ENCODE results near the gene ERMARD. TPM values are rescaled to one million over a fixed set of nuclear protein-coding genes. Genes with fewer than 3 reads are reported as not detected.

The ERMARD gene
- total and polyA plus RNA-seq, 2 donors (not counting 3 experiments of a cell fraction or from before 2014, with no cell fraction given), result 23.8 to 36.4 TPM

DNA sequence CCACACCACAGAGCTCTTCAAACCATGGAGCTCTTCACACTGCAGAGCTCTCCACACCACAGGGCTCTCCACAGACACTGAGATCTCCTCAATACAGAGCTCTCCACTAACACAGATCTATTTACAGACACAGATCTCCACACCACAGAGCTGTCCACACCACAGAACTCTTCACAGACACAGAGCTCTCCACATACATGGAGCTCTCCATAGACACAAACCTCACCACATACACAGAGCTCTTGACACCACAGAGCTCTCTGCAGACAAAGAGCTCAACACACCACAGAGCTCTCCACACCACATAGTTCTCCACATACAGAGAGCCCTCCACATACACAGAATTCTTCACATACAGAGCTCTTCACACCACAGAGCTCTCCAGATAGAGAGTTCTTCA lies 53.0 kb downstream of the ERMARD start:
- CTCF ChIA-PET, result interaction anchor here (0.9 to 5.4 kb wide), 5 partner anchors 9 to 713 kb away, joined by 3 to 44 read pairs (median 11); no protein-coding TSS in a partner anchor
- no peak overlapping the region for H3K27ac ChIP-seq (ENCODE audit: insufficient read depth, low read depth, low read length)
- H3K4me2 ChIP-seq (ENCODE audit: insufficient read depth, low read length), result no peak overlapping the region
- no peak overlapping the region for H3K9ac ChIP-seq (replicated peaks; ENCODE audit: extremely low read depth, insufficient read depth, low read length)
- H2AFZ ChIP-seq (ENCODE audit: low read depth, low read length), result no peak overlapping the region
- no peaks in the 10 kb centered on the region for H4K20me1 ChIP-seq (replicated peaks; ENCODE audit: control insufficient read depth, extremely low read depth, insufficient read depth, low read length)
- POLR2A ChIA-PET, result no interaction called here
- no peak overlapping the region for H3K4me3 ChIP-seq (replicated peaks in 1 of 3; ENCODE audit: insufficient read depth in 1 of 3, low read depth in 1 of 3, low read length in 3 of 3)
- H3K9me3 ChIP-seq (replicated peaks; ENCODE audit: control insufficient read depth, insufficient read depth, low read length), result no peaks in the 10 kb centered on the region
- FAIRE-seq (no peak), DNase-seq (ENCODE audit: low read depth, low spot score) (no peak)
- no peaks in the 10 kb centered on the region for H3K36me3 ChIP-seq (ENCODE audit: control insufficient read depth in 2 of 2, extremely low read depth in 1 of 2, insufficient read depth in 2 of 2, low read length in 2 of 2)
- no TSS peak for BruUV-seq (replicated peaks)
- intact Hi-C loops (cut with micrococcal nuclease) (no loop called here), dilution Hi-C loops (cut with MboI; ENCODE audit: extremely low pct_ligation_motif_present, low sequenced_read_pairs) (no loop called here)
- no peaks in the 10 kb centered on the region for H3K79me2 ChIP-seq (ENCODE audit: control insufficient read depth, insufficient read depth, low read length)
- H3K4me1 ChIP-seq (ENCODE audit: control insufficient read depth, extremely low read depth, insufficient read depth, low read length), result no peaks in the 10 kb centered on the region
- no peaks in the 10 kb centered on the region for H3K27me3 ChIP-seq (ENCODE audit: control insufficient read depth in 2 of 2, insufficient read depth in 2 of 2, low read length in 2 of 2)
- no peaks in the 10 kb centered on the region for H3K9me1 ChIP-seq (replicated peaks; ENCODE audit: control insufficient read depth, extremely low read depth, insufficient read depth, low read length)
- no peak for TF ChIP-seq GATA2 (IDR thresholded peaks at IDR 0.05; ENCODE audit: insufficient read depth, insufficient read length, low read depth, low read length)
- no peak for TF ChIP-seq MAX (IDR thresholded peaks at IDR 0.05; ENCODE audit: insufficient read depth, insufficient read length)
- TF ChIP-seq EZH2 (IDR thresholded peaks at IDR 0.05; ENCODE audit: borderline replicate concordance, low read depth, low read length, severe bottlenecking), result no peak
- TF ChIP-seq JUN (IDR thresholded peaks at IDR 0.05; ENCODE audit: borderline replicate concordance, insufficient read depth, insufficient read length, low read depth), result no peak

GRCh38 chr6:169805242-169805838 lies 53.9 kb downstream of the ERMARD start:
- FAIRE-seq (no peak), DNase-seq (ENCODE audit: low read depth, low spot score) (no peak)
- no peak overlapping the region for H3K9ac ChIP-seq (replicated peaks; ENCODE audit: extremely low read depth, insufficient read depth, low read length)
- intact Hi-C loops (cut with micrococcal nuclease) (no loop called here), dilution Hi-C loops (cut with MboI; ENCODE audit: extremely low pct_ligation_motif_present, low sequenced_read_pairs) (no loop called here)
- no peak overlapping the region for H3K4me3 ChIP-seq (replicated peaks in 1 of 3; ENCODE audit: insufficient read depth in 1 of 3, low read depth in 1 of 3, low read length in 3 of 3)
- POLR2A ChIA-PET, result no interaction called here
- no peak overlapping the region for H2AFZ ChIP-seq (ENCODE audit: low read depth, low read length)
- H3K27me3 ChIP-seq (ENCODE audit: control insufficient read depth in 2 of 2, insufficient read depth in 2 of 2, low read length in 2 of 2), result no peaks in the 10 kb centered on the region
- no peaks in the 10 kb centered on the region for H3K4me1 ChIP-seq (ENCODE audit: control insufficient read depth, extremely low read depth, insufficient read depth, low read length)
- CTCF ChIA-PET, result interaction anchor here (0.6 to 5.4 kb wide), 6 partner anchors 10 to 711 kb away, joined by 3 to 44 read pairs (median 3); no protein-coding TSS in a partner anchor
- H3K36me3 ChIP-seq (ENCODE audit: control insufficient read depth in 2 of 2, extremely low read depth in 1 of 2, insufficient read depth in 2 of 2, low read length in 2 of 2), result no peaks in the 10 kb centered on the region
- no peaks in the 10 kb centered on the region for H3K9me1 ChIP-seq (replicated peaks; ENCODE audit: control insufficient read depth, extremely low read depth, insufficient read depth, low read length)
- TF ChIP-seq, protein P1, sequence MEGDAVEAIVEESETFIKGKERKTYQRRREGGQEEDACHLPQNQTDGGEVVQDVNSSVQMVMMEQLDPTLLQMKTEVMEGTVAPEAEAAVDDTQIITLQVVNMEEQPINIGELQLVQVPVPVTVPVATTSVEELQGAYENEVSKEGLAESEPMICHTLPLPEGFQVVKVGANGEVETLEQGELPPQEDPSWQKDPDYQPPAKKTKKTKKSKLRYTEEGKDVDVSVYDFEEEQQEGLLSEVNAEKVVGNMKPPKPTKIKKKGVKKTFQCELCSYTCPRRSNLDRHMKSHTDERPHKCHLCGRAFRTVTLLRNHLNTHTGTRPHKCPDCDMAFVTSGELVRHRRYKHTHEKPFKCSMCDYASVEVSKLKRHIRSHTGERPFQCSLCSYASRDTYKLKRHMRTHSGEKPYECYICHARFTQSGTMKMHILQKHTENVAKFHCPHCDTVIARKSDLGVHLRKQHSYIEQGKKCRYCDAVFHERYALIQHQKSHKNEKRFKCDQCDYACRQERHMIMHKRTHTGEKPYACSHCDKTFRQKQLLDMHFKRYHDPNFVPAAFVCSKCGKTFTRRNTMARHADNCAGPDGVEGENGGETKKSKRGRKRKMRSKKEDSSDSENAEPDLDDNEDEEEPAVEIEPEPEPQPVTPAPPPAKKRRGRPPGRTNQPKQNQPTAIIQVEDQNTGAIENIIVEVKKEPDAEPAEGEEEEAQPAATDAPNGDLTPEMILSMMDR (IDR thresholded peaks at IDR 0.05; ENCODE audit: extremely low read depth in 1 of 2, insufficient read depth in 1 of 2, low read depth in 1 of 2, low read length in 2 of 2), result no peak
- no peak for TF ChIP-seq JUN (IDR thresholded peaks at IDR 0.05; ENCODE audit: borderline replicate concordance, insufficient read depth, insufficient read length, low read depth)
- H3K79me2 ChIP-seq (ENCODE audit: control insufficient read depth, insufficient read depth, low read length), result no peaks in the 10 kb centered on the region
- no TSS peak for BruUV-seq (replicated peaks)
- no peak overlapping the region for H3K4me2 ChIP-seq (ENCODE audit: insufficient read depth, low read length)
- H3K9me3 ChIP-seq (replicated peaks; ENCODE audit: control insufficient read depth, insufficient read depth, low read length), result no peaks in the 10 kb centered on the region
- H3K27ac ChIP-seq (ENCODE audit: insufficient read depth, low read depth, low read length), result no peak overlapping the region
- H4K20me1 ChIP-seq (replicated peaks; ENCODE audit: control insufficient read depth, extremely low read depth, insufficient read depth, low read length), result no peaks in the 10 kb centered on the region

Data from endothelial cell of umbilical vein (primary cell).